Chondrocyte (in vitro differentiated cells): Measurements from ENCODE around the gene SCMH1. TPM values are rescaled to one million over a fixed set of nuclear protein-coding genes. Genes with fewer than 3 reads are reported as not detected.

Experiments
- DNase-seq: peaks from one replicate; pipeline ENCODE4 v3.0.0; 2021; ENCODE audit warnings: mixed read lengths, low spot score
- H3K27ac Mint-ChIP-seq: one replicate; pipeline ENCODE4 v1.8.0; 2021; ENCODE audit warnings: mild to moderate bottlenecking, moderate library complexity, mixed read lengths; ENCODE audit not compliant: unreplicated experiment
- H3K27me3 Mint-ChIP-seq: 2 replicates; pipeline ENCODE4 v1.8.0; 2021; ENCODE audit warnings: low read depth, mixed read lengths
- H3K36me3 Mint-ChIP-seq: 2 replicates; pipeline ENCODE4 v1.8.0; 2021; ENCODE audit warnings: low read depth, mixed read lengths
- H3K4me1 Mint-ChIP-seq: 2 replicates; pipeline ENCODE4 v1.8.0; 2021; ENCODE audit warnings: low read depth, mild to moderate bottlenecking, mixed read lengths
- H3K4me3 Mint-ChIP-seq: one replicate; pipeline ENCODE4 v1.8.0; 2021; ENCODE audit warnings: mild to moderate bottlenecking, moderate library complexity, mixed read lengths; ENCODE audit not compliant: unreplicated experiment
- H3K9me3 Mint-ChIP-seq: 2 replicates; pipeline ENCODE4 v1.8.0; 2021; ENCODE audit warnings: low read depth, mixed read lengths
- total RNA-seq: library from RNA; stranded (reverse); gene quantifications from 3 replicates; pipeline ENCODE4 v1.2.1, GENCODE V29; 2021
- TF ChIP-seq, protein P1 (sequence below): fragments of 200-600 bp; sonication (generic); IDR thresholded peaks from 2 replicates; pipeline ENCODE4 v1.5.0; 2021; ENCODE audit warnings: antibody characterized with exemption, mild to moderate bottlenecking, moderate library complexity

The SCMH1 gene
- total RNA-seq, 1 donor from 2014 or later: 29.5 TPM

DNA sequence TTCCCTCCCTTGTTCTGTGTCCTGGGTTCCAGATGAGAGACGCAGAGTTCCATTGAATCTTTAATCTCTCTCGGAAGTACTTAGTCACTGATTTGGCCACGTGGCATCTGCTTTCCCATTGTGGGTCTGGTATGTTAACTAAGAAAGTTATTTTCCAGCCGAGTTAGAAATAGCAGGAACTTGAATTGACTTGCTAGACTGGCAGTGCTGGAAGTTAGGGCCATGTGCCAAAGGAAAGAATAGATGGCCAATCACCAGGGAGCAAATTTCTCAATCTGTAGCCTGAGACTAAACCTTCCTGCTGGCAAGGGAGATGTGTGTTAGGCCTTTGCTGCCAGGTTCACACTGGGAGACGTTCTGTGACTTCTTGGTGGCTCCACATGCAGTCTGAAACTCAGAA is 196.4 kb downstream of the SCMH1 start:
- H3K4me3 Mint-ChIP-seq: no peak overlapping the region
- H3K4me1 Mint-ChIP-seq: peaks cover 33% of the 10 kb centered on the region
- H3K9me3 Mint-ChIP-seq: no peaks in the 10 kb centered on the region
- no peak for DNase-seq
- TF ChIP-seq, protein P1, sequence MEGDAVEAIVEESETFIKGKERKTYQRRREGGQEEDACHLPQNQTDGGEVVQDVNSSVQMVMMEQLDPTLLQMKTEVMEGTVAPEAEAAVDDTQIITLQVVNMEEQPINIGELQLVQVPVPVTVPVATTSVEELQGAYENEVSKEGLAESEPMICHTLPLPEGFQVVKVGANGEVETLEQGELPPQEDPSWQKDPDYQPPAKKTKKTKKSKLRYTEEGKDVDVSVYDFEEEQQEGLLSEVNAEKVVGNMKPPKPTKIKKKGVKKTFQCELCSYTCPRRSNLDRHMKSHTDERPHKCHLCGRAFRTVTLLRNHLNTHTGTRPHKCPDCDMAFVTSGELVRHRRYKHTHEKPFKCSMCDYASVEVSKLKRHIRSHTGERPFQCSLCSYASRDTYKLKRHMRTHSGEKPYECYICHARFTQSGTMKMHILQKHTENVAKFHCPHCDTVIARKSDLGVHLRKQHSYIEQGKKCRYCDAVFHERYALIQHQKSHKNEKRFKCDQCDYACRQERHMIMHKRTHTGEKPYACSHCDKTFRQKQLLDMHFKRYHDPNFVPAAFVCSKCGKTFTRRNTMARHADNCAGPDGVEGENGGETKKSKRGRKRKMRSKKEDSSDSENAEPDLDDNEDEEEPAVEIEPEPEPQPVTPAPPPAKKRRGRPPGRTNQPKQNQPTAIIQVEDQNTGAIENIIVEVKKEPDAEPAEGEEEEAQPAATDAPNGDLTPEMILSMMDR: no peak
- peaks cover 16% of the 10 kb centered on the region for H3K36me3 Mint-ChIP-seq
- no peaks in the 10 kb centered on the region for H3K27me3 Mint-ChIP-seq
- H3K27ac Mint-ChIP-seq: peak overlapping the region; percentile 94

DNA sequence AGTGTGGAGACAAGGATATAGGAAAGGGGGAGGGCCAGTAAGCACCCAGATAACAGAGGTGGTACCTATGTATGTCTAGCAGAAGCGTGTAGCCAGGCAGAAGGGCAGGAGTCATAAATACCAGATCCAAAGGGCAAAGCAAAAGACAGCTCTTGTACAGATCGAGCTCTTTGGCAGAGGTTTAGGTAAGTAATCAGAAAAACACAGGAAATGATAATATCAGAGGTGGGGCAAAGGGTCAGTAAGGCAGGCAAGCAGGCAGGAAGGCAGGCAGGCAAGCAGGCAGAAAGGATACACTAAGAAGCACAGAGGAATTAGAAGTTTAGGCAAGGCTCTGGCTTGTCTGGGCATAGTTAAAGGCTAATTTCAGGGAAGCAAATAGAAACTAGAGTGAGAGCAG is 197.9 kb downstream of the SCMH1 start:
- Mint-ChIP-seq H3K4me3 (no peak overlapping the region), H3K4me1 (peaks cover 33% of the 10 kb centered on the region), H3K9me3 (no peaks in the 10 kb centered on the region), H3K36me3 (peaks cover 16% of the 10 kb centered on the region), H3K27me3 (no peaks in the 10 kb centered on the region), H3K27ac (no peak overlapping the region)
- DNase-seq: no peak
- TF ChIP-seq, protein P1: no peak

DNA sequence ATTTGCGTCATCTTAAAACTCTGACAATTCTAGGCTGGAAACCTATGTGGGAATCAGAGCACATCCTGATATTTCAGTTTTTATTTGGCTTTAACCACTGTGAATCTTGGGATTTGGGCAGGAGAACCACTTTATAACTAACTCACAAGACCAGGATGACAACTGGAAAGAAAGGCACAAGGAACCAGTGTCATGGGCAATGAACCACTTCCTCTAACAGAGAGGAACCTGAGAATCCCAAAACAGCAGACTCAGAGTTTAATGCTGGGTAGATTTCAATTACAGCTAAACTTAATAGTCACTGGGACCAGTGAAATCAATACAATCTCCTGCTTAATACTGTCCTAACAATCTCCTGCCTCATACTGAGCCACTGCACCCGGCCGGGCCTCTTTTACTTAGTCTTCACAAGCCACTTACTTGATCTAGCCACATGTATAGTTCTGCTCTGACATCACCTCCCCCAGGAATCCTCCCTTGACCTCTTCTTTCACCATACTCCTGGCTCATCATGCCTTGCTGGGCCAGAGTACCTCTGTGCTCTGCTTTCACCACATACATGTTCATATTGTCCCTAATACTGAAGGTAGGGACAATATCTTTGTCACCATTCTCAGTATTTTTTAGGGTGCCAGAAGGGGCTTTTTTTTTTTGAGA is 200.4 kb downstream of the SCMH1 start:
- H3K27me3 Mint-ChIP-seq: no peaks in the 10 kb centered on the region
- TF ChIP-seq, protein P1: no peak
- no peak overlapping the region for H3K27ac Mint-ChIP-seq
- peaks cover 12% of the 10 kb centered on the region for H3K36me3 Mint-ChIP-seq
- DNase-seq: no peak
- no peaks in the 10 kb centered on the region for H3K9me3 Mint-ChIP-seq
- H3K4me3 Mint-ChIP-seq: no peak overlapping the region
- H3K4me1 Mint-ChIP-seq: peaks cover 25% of the 10 kb centered on the region

- no peak overlapping the region for H3K4me3 Mint-ChIP-seq
- H3K9me3 Mint-ChIP-seq: no peaks in the 10 kb centered on the region
Measured at GRCh38 chr1:41038110-41038509, 204.0 kb downstream of the SCMH1 start.

DNA sequence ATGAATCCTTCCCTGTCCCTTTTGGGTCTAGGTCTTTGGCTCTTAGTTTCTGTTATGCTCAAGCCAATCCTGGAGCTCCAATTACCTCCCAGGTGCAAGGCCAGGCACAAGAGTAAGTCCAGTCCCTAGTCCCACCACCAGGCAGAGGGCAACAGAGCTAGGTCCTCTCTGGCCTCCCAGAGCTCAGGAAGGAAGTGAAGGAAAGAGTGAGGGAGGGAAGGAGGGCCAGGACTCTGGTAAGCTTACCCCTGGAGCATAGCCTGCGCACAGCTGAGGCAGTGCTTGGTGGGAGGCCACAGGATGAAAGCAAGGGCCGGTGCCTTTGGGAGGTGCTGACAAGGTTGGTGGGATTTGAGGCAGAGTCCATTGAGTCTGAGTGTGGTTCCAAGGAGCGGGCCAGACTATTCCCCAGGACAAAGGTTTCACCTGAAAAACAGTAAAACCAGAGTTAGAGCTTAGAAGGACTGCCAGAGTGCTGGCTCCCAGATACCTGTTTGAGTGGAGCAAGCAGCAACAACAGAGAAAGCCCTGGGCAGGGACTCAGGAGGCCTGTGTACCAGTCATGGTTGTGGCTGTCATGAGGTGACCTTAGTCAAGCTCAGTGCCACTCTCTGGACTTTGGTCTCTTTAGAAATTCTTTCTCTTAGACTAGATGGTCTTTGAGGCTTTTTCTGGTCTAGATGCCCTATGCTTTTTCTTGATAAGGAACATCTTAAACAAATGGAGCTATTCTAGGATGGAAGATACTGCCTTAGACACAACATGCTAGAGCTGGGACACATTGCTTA is 204.8 kb downstream of the SCMH1 start:
- no peak for DNase-seq
- no peaks in the 10 kb centered on the region for H3K4me1 Mint-ChIP-seq
- no peak overlapping the region for H3K4me3 Mint-ChIP-seq
- TF ChIP-seq, protein P1: no peak
- H3K27ac Mint-ChIP-seq: no peak overlapping the region
- H3K9me3 Mint-ChIP-seq: no peaks in the 10 kb centered on the region
- peaks cover 19% of the 10 kb centered on the region for H3K36me3 Mint-ChIP-seq
- no peaks in the 10 kb centered on the region for H3K27me3 Mint-ChIP-seq

More at GRCh38 chr1:41038110-41038509, 204.0 kb downstream of the SCMH1 start:
- no peak for DNase-seq
- H3K36me3 Mint-ChIP-seq: peaks cover 17% of the 10 kb centered on the region
- TF ChIP-seq, protein P1: peak; percentile 46
- H3K27me3 Mint-ChIP-seq: no peaks in the 10 kb centered on the region
- H3K27ac Mint-ChIP-seq: no peak overlapping the region
- no peaks in the 10 kb centered on the region for H3K4me1 Mint-ChIP-seq
